Heart left ventricle (tissue), 13 donors: ENCODE measurements around the gene TOP2B.

Source experiments
- POLR2A ChIP-seq, 2 donors: fragments of 450-650 bp; IDR thresholded peaks; one replicate each; pipeline ENCODE4 v1.6.1; 2017; ENCODE audit warnings: antibody characterized with exemption in 2 of 2, mild to moderate bottlenecking in 2 of 2, moderate library complexity in 2 of 2
- TF ChIP-seq, protein P1 (sequence below), 12 donors: fragments of 200-600 bp; sonication (generic) in 4 of 12; IDR thresholded peaks; one replicate each; pipeline versions ENCODE4 v1.5.0 to v1.8.0; 2018 to 2022; ENCODE audit warnings: antibody characterized with exemption in 12 of 12, mild to moderate bottlenecking in 5 of 12
- donor health status: ischemic (EF 13 %, LVEDD 7.1; RV severe dilation, severe dysfunction).
- donor health status: DM: no; HTN: yes; CAD: no.
- donor health status: DM: no; HTN: no; CAD: no.
- donor health status: ischemic (EF 25% LVEDD 6.9; RV normal size, moderate dysfunction).
- donor health status: ischemic (EF 25% LVEDD 5.7; RV mildly dilated, moderate dysfunction).
- donor health status: ischemic (EF 35%, LVEDD 5.7; RV mildly dilated, moderate dysfunction).
- donor health status: nonischemic (EF 11% LVEDD 7.7; RV severe dilation, severe dysfunction).
- donor health status: DM: yes; HTN: yes; CAD: no.
- donor health status: PGD.
- donor health status: ischemic (EF 29% LVEDD 5.4; RV normal size, mild dysfunction).
- donor health status: nonischemic (EF 23%, LVEDD 6.1; RV moderate dilation, normal function).

DNA sequence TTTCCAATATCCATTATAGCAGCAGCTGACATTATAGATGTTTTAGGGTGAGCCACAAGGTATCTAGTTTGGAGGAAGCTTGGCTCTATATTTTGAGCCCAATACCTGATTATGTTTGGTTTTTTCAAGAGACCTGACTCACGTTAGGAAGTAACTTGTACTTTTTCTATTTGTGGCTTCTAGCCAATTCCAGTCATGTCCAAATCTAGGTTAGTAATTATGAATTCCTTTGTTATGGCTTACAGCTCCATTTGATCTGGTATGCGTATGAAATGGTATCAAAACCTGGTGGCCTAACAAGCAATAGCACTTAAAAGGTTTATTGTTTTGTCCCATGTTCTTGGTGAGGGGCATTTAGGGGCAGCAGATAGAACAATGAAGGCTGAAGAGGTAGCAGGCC, 115.9 kb downstream of the TOP2B start:
- TF ChIP-seq, protein P1, sequence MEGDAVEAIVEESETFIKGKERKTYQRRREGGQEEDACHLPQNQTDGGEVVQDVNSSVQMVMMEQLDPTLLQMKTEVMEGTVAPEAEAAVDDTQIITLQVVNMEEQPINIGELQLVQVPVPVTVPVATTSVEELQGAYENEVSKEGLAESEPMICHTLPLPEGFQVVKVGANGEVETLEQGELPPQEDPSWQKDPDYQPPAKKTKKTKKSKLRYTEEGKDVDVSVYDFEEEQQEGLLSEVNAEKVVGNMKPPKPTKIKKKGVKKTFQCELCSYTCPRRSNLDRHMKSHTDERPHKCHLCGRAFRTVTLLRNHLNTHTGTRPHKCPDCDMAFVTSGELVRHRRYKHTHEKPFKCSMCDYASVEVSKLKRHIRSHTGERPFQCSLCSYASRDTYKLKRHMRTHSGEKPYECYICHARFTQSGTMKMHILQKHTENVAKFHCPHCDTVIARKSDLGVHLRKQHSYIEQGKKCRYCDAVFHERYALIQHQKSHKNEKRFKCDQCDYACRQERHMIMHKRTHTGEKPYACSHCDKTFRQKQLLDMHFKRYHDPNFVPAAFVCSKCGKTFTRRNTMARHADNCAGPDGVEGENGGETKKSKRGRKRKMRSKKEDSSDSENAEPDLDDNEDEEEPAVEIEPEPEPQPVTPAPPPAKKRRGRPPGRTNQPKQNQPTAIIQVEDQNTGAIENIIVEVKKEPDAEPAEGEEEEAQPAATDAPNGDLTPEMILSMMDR (IDR thresholded peaks at IDR 0.05) = peak in 1 of 12 donors; percentile 18
- no peak for TF ChIP-seq POLR2A (IDR thresholded peaks at IDR 0.05)
